DMS153 treated with DMSO at 0.1 percent for 48 hours (cell line): ENCODE results near the gene DELE1.
"Not testable (repeated sequence)": the region's sequence is repeated elsewhere in the genome, so short reads cannot be mapped to it uniquely, and the experiment has no call there.

ENCODE experiments used
- DNase-seq: peaks from one replicate; lab custom pipeline; 2025; ENCODE audit not compliant: unreplicated experiment; lab: John Stamatoyannopoulos, UW

The DELE1 gene

GRCh38 chr5:141920771-141921170 lies 2.9 kb upstream of the DELE1 start:
- DNase-seq = no peak

GRCh38 chr5:141922827-141923447 lies 734 bp upstream of the DELE1 start:
- not testable (repeated sequence) for DNase-seq

- no peak for DNase-seq
Measured at GRCh38 chr5:141926434-141926833, 2.8 kb downstream of the DELE1 start.

GRCh38 chr5:141928051-141928450 lies 4.4 kb downstream of the DELE1 start:
- no peak for DNase-seq

- DNase-seq = no peak
Measured at GRCh38 chr5:141929398-141930058, 5.9 kb downstream of the DELE1 start.

- DNase-seq = no peak
Measured at GRCh38 chr5:141931694-141932093, 8.0 kb downstream of the DELE1 start.

- DNase-seq = no peak
Measured at GRCh38 chr5:141933151-141933550, 9.5 kb downstream of the DELE1 start.

- peak; percentile 35 for DNase-seq
Measured at GRCh38 chr5:141934099-141934844, 10.6 kb downstream of the DELE1 start.

GRCh38 chr5:141935538-141935937 lies 11.9 kb downstream of the DELE1 start:
- DNase-seq = no peak

- no peak for DNase-seq
Measured at GRCh38 chr5:141940695-141941271, 17.1 kb downstream of the DELE1 start.

- DNase-seq = no peak
Measured at GRCh38 chr5:141941307-141941706, 17.6 kb downstream of the DELE1 start.

- no peak for DNase-seq
Measured at GRCh38 chr5:141941779-141942178, 18.1 kb downstream of the DELE1 start.

- DNase-seq = no peak
Measured at GRCh38 chr5:141942185-141942857, 18.6 kb downstream of the DELE1 start.

GRCh38 chr5:141944076-141944475 lies 20.4 kb downstream of the DELE1 start:
- no peak for DNase-seq

- no peak for DNase-seq
Measured at GRCh38 chr5:141945511-141946051, 21.9 kb downstream of the DELE1 start.

- no peak for DNase-seq
Measured at GRCh38 chr5:141947316-141947715, 23.6 kb downstream of the DELE1 start.

GRCh38 chr5:141948812-141949211 lies 25.1 kb downstream of the DELE1 start:
- DNase-seq = no peak

- no peak for DNase-seq
Measured at GRCh38 chr5:141949511-141949910, 25.8 kb downstream of the DELE1 start.

- DNase-seq = no peak
Measured at GRCh38 chr5:141950207-141951005, 26.7 kb downstream of the DELE1 start.

GRCh38 chr5:141951332-141951781 lies 27.7 kb downstream of the DELE1 start:
- DNase-seq = no peak
